ENCODE results near the gene GTF3C5.
"Not testable (repeated sequence)": the region's sequence is repeated elsewhere in the genome, so short reads cannot be mapped to it uniquely, and the experiment has no call there.

GTF3C5 gene

GRCh38 chr9:132989414-132989996 lies 41.3 kb upstream of the GTF3C5 start:
- H3K9me3 ChIP-seq, result no peaks in the 10 kb centered on the region
- H3K4me1 ChIP-seq, result no peaks in the 10 kb centered on the region
- H3K4me3 ChIP-seq (ENCODE audit: low read depth, low read length), result no peak overlapping the region
- no peak for DNase-seq
- H3K36me3 ChIP-seq, result no peaks in the 10 kb centered on the region
- TF ChIP-seq CTCF (IDR thresholded peaks at IDR 0.05; ENCODE audit: low read depth, low read length), result no peak
- no peaks in the 10 kb centered on the region; the same call in 1 of the 2 replicates for H3K27me3 ChIP-seq

GRCh38 chr9:132989998-132990557 lies 40.7 kb upstream of the GTF3C5 start:
- H3K9me3 ChIP-seq; H3K36me3 ChIP-seq; H3K27me3 ChIP-seq; DNase-seq; H3K4me3 ChIP-seq (ENCODE audit: low read depth, low read length); H3K4me1 ChIP-seq: not testable (repeated sequence)

- DNase-seq, result no peak
- H3K9me3 ChIP-seq, result no peaks in the 10 kb centered on the region
- no peaks in the 10 kb centered on the region; the same call in 1 of the 2 replicates for H3K27me3 ChIP-seq
- TF ChIP-seq CTCF (IDR thresholded peaks at IDR 0.05; ENCODE audit: low read depth, low read length), result no peak
- H3K36me3 ChIP-seq, result no peaks in the 10 kb centered on the region
- H3K4me1 ChIP-seq, result no peaks in the 10 kb centered on the region
- no peak overlapping the region for H3K4me3 ChIP-seq (ENCODE audit: low read depth, low read length)
Measured at GRCh38 chr9:132990781-132991180, 40.0 kb upstream of the GTF3C5 start.

- Histone ChIP-seq H3K4me3 (ENCODE audit: low read depth, low read length) (no peak overlapping the region), H3K4me1 (no peaks in the 10 kb centered on the region), H3K27me3 (no peaks in the 10 kb centered on the region; the same call in 1 of the 2 replicates), H3K36me3 (no peaks in the 10 kb centered on the region), H3K9me3 (no peaks in the 10 kb centered on the region)
- no peak for DNase-seq
- no peak for TF ChIP-seq CTCF (IDR thresholded peaks at IDR 0.05; ENCODE audit: low read depth, low read length)
Measured at GRCh38 chr9:132991351-132992300, 39.2 kb upstream of the GTF3C5 start.

GRCh38 chr9:132993511-132993939 lies 37.3 kb upstream of the GTF3C5 start:
- H3K27me3 ChIP-seq, result no peaks in the 10 kb centered on the region; the same call in 1 of the 2 replicates

More at GRCh38 chr9:132993511-132993939, 37.3 kb upstream of the GTF3C5 start:
- DNase-seq, result no peak
- no peaks in the 10 kb centered on the region for H3K36me3 ChIP-seq
- H3K9me3 ChIP-seq, result no peaks in the 10 kb centered on the region
- no peak overlapping the region for H3K4me3 ChIP-seq (ENCODE audit: low read depth, low read length)
- H3K4me1 ChIP-seq, result no peaks in the 10 kb centered on the region
- TF ChIP-seq CTCF (IDR thresholded peaks at IDR 0.05; ENCODE audit: low read depth, low read length), result no peak

Data from BE2C (cell line).